ENCODE data around the gene SPDYE6. TPM values are rescaled to one million over a fixed set of nuclear protein-coding genes. Genes with fewer than 3 reads are reported as not detected.

Gene SPDYE6
- total and polyA plus RNA-seq, 7 donors = 0.23 TPM; not detected in 6

DNA sequence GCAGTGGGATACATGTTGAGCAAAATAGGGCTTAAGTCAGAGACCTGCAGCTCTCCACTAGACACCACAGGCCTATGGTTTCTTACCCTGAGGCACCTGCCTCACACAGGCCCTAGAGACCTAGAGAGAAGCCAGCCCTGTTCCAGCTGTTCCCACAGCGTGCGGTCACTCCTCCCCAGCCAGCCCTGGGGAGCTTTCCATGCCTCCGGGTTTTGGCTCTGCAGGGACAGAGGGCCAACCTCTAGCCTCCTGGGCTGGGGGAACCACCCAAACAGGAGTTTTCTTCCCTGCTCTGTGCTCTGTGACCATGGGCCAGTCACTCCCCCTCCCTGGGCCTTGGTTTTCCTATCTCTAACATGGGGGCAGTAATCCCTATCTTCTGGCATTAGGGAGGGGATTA lies 36.6 kb downstream of the SPDYE6 start:
- H3K27ac ChIP-seq = peak overlapping the region in 1 of 4 donors; percentile 32
- no peak overlapping the region for H3K4me3 ChIP-seq
- TF ChIP-seq EP300 (IDR thresholded peaks at IDR 0.05) (no peak), POLR2AphosphoS5 (IDR thresholded peaks at IDR 0.05) (no peak), CTCF (IDR thresholded peaks at IDR 0.05) (no peak), POLR2A (IDR thresholded peaks at IDR 0.05) (no peak)
- H3K9me3 ChIP-seq = no peaks in the 10 kb centered on the region
- no peaks in the 10 kb centered on the region for H3K36me3 ChIP-seq
- no peak for DNase-seq
- H3K4me1 ChIP-seq = no peaks in the 10 kb centered on the region
- 94 to 96% methylated on average over 3 of the region's 3 CpGs for WGBS, 2 donors
- intact Hi-C loops (cut with DNase I) = no loop called here
- peaks cover 4 to 30% (median 5%) of the 10 kb centered on the region in 3 donors for H3K27me3 ChIP-seq

DNA sequence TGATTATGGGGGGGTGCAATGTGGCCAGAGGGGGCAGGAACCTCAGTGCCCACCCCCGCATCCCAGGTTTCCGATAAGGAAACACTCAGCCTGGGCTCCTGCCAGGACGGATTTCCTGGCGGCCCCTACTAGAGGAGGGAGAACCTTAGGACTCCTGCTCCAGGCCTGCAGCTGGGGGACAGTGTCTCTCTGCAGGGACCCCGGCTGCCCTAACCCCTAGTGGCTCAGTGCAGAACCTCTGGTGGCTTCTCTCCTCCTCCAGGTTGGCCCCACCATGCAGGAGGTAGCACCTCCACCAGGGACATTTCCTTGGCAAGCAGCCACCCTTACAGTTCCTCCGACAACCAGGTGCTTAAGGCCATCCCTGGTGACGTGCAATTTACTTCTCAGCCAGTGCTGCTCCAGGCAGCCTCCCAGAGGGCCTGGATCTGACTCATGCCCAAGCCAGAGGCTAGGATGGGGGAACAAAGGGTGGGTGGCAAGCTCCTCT lies 37.7 kb downstream of the SPDYE6 start:
- no peaks in the 10 kb centered on the region for H3K4me1 ChIP-seq
- H3K9me3 ChIP-seq = no peaks in the 10 kb centered on the region
- no peak for DNase-seq
- no peak overlapping the region for H3K27ac ChIP-seq
- intact Hi-C loops (cut with DNase I) = no loop called here
- peaks cover 4 to 30% (median 5%) of the 10 kb centered on the region in 3 donors for H3K27me3 ChIP-seq
- H3K4me3 ChIP-seq = no peak overlapping the region
- H3K36me3 ChIP-seq = no peaks in the 10 kb centered on the region
- TF ChIP-seq EP300 (IDR thresholded peaks at IDR 0.05) (no peak), POLR2A (IDR thresholded peaks at IDR 0.05) (no peak), CTCF (IDR thresholded peaks at IDR 0.05) (no peak), POLR2AphosphoS5 (IDR thresholded peaks at IDR 0.05) (no peak)
- 69 to 80% methylated on average over 7 of the region's 7 CpGs for WGBS, 2 donors

DNA sequence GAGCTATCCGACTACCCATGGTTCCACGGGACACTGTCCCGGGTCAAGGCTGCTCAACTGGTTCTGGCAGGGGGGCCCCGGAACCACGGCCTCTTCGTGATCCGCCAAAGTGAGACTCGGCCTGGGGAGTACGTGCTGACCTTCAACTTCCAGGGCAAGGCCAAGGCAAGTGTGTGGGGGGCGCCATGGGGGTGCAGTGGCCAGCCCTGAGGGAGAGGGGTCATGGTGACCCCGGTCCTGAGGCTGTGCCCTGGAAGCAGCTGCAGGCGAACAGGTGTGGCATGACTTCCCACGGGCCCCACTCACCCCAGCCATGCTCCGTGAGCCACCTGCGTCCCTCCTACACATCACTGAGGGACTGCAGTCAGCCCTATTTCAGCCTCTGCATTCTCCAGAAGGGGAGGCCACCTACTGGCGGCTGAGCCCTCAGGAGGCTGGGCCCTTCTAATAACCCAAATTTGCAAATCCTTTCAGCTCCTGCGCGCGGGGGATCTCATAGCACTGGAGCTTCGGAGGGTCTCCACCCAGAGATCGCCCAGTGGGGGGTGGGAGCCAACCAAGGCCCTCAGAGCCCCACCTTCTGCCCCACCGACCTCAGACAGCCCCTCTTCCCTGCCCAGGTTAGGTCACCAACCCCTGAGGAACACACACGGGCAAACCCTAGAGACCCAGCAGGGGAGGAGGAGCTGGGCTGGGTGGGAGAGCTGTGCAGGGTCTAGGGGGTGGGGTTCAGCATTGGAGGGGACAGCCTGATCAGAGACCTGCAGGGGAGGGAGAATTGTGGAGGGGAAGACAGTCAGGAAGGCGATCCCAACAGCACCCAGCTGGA lies 38.8 kb downstream of the SPDYE6 start:
- Histone ChIP-seq H3K4me3 (no peak overlapping the region), H3K27me3 (peaks cover 4 to 22% (median 5%) of the 10 kb centered on the region in 3 donors), H3K27ac (no peak overlapping the region), H3K36me3 (no peaks in the 10 kb centered on the region), H3K4me1 (no peaks in the 10 kb centered on the region), H3K9me3 (no peaks in the 10 kb centered on the region)
- intact Hi-C loops (cut with DNase I) = no loop called here
- no peak for DNase-seq
- WGBS, 2 donors = 89 to 92% methylated on average over 24 of the region's 24 CpGs
- TF ChIP-seq POLR2A (IDR thresholded peaks at IDR 0.05) = no peak
- TF ChIP-seq POLR2AphosphoS5 (IDR thresholded peaks at IDR 0.05) = no peak
- no peak for TF ChIP-seq CTCF (IDR thresholded peaks at IDR 0.05)
- no peak for TF ChIP-seq EP300 (IDR thresholded peaks at IDR 0.05)

GRCh38 chr7:102313997-102314780 lies 42.1 kb downstream of the SPDYE6 start:
- H3K27me3 ChIP-seq = no peaks in the 10 kb centered on the region
- TF ChIP-seq CTCF (IDR thresholded peaks at IDR 0.05) (no peak), POLR2A (IDR thresholded peaks at IDR 0.05) (no peak), EP300 (IDR thresholded peaks at IDR 0.05) (no peak), POLR2AphosphoS5 (IDR thresholded peaks at IDR 0.05) (no peak)
- intact Hi-C loops (cut with DNase I) = no loop called here
- no peaks in the 10 kb centered on the region for H3K9me3 ChIP-seq
- no peak overlapping the region for H3K4me3 ChIP-seq
- DNase-seq = peak; percentile 41
- H3K36me3 ChIP-seq = no peaks in the 10 kb centered on the region
- H3K4me1 ChIP-seq = no peaks in the 10 kb centered on the region
- no peak overlapping the region for H3K27ac ChIP-seq
- WGBS, 2 donors = 91 to 94% methylated on average over 22 of the region's 22 CpGs
